ENCODE results near the gene MMP7.

DNA sequence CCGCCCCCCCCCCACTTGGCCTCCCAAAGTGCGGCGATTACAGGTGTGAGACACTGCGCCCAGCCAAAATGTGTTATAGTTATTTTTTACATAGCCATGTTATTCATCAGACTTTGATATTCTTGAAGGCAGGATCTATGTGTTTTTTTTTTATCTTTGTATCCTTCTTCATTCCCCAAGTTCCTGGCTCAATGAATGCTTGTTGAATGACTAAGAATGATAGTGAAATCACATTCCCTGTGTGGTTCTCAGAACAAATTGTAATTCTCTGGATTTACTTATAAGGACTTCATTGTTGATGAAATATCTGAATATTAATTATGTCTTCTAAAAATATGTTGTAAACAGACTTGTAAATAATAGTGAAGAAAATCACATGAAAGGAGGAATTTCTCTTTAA, 33.5 kb downstream of the MMP7 start:
- no peak for TF ChIP-seq TCF12 (IDR thresholded peaks at IDR 0.05; ENCODE audit: low read depth)
- TF ChIP-seq TAF1 (IDR thresholded peaks at IDR 0.05; ENCODE audit: low read depth), result no peak
- no peak for TF ChIP-seq RAD21 (IDR thresholded peaks at IDR 0.05; ENCODE audit: low read depth)
- TF ChIP-seq, protein P1, sequence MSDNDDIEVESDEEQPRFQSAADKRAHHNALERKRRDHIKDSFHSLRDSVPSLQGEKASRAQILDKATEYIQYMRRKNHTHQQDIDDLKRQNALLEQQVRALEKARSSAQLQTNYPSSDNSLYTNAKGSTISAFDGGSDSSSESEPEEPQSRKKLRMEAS (IDR thresholded peaks at IDR 0.05), result no peak
- no peak for TF ChIP-seq NFIC (IDR thresholded peaks at IDR 0.05)
- TF ChIP-seq EGR1 (IDR thresholded peaks at IDR 0.05), result no peak
- TF ChIP-seq, protein P2, sequence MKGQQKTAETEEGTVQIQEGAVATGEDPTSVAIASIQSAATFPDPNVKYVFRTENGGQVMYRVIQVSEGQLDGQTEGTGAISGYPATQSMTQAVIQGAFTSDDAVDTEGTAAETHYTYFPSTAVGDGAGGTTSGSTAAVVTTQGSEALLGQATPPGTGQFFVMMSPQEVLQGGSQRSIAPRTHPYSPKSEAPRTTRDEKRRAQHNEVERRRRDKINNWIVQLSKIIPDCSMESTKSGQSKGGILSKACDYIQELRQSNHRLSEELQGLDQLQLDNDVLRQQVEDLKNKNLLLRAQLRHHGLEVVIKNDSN (IDR thresholded peaks at IDR 0.05), result no peak

Measured in Ishikawa (cell line).